ENCODE measurements around the gene KIF16B.

KIF16B gene

GRCh38 chr20:16321291-16321690 is 252.0 kb downstream of the KIF16B start:
- TF ChIP-seq CTCF (IDR thresholded peaks at IDR 0.05; ENCODE audit: insufficient read depth, low read depth, low read length, missing control alignments), result no peak
- no peak for DNase-seq (ENCODE audit: low read depth)
- no peak overlapping the region for H3K4me3 ChIP-seq (ENCODE audit: low read depth, low read length)

- H3K4me3 ChIP-seq (ENCODE audit: low read depth, low read length), result peak overlapping the region; percentile 28
- no peak for TF ChIP-seq CTCF (IDR thresholded peaks at IDR 0.05; ENCODE audit: insufficient read depth, low read depth, low read length, missing control alignments)
- peak; percentile 66 for DNase-seq (ENCODE audit: low read depth)
These were observed 255.5 kb downstream of the KIF16B start for GRCh38 chr20:16317445-16318362.

GRCh38 chr20:16316513-16316912 is 256.7 kb downstream of the KIF16B start:
- H3K4me3 ChIP-seq (ENCODE audit: low read depth, low read length), result no peak overlapping the region
- no peak for DNase-seq (ENCODE audit: low read depth)
- TF ChIP-seq CTCF (IDR thresholded peaks at IDR 0.05; ENCODE audit: insufficient read depth, low read depth, low read length, missing control alignments), result no peak

- DNase-seq (ENCODE audit: low read depth), result peak; percentile 16
- no peak for TF ChIP-seq CTCF (IDR thresholded peaks at IDR 0.05; ENCODE audit: insufficient read depth, low read depth, low read length, missing control alignments)
- H3K4me3 ChIP-seq (ENCODE audit: low read depth, low read length), result no peak overlapping the region
These were observed 258.5 kb downstream of the KIF16B start for GRCh38 chr20:16314748-16315159.

GRCh38 chr20:16314320-16314719 is 258.9 kb downstream of the KIF16B start:
- H3K4me3 ChIP-seq (ENCODE audit: low read depth, low read length), result no peak overlapping the region
- TF ChIP-seq CTCF (IDR thresholded peaks at IDR 0.05; ENCODE audit: insufficient read depth, low read depth, low read length, missing control alignments), result no peak
- DNase-seq (ENCODE audit: low read depth), result peak; percentile 75

GRCh38 chr20:16313917-16314316 is 259.3 kb downstream of the KIF16B start:
- no peak for TF ChIP-seq CTCF (IDR thresholded peaks at IDR 0.05; ENCODE audit: insufficient read depth, low read depth, low read length, missing control alignments)
- H3K4me3 ChIP-seq (ENCODE audit: low read depth, low read length), result no peak overlapping the region
- peak; percentile 43 for DNase-seq (ENCODE audit: low read depth)
